Fibroblast of upper back skin (primary cell): ENCODE results near the gene TIMM22.

Source experiments
- DNase-seq: peaks from one replicate; pipeline ENCODE4 v3.0.0-alpha.2; 2013

The TIMM22 gene

GRCh38 chr17:1024076-1024475 is 27.1 kb downstream of the TIMM22 start:
- DNase-seq: no peak

DNA sequence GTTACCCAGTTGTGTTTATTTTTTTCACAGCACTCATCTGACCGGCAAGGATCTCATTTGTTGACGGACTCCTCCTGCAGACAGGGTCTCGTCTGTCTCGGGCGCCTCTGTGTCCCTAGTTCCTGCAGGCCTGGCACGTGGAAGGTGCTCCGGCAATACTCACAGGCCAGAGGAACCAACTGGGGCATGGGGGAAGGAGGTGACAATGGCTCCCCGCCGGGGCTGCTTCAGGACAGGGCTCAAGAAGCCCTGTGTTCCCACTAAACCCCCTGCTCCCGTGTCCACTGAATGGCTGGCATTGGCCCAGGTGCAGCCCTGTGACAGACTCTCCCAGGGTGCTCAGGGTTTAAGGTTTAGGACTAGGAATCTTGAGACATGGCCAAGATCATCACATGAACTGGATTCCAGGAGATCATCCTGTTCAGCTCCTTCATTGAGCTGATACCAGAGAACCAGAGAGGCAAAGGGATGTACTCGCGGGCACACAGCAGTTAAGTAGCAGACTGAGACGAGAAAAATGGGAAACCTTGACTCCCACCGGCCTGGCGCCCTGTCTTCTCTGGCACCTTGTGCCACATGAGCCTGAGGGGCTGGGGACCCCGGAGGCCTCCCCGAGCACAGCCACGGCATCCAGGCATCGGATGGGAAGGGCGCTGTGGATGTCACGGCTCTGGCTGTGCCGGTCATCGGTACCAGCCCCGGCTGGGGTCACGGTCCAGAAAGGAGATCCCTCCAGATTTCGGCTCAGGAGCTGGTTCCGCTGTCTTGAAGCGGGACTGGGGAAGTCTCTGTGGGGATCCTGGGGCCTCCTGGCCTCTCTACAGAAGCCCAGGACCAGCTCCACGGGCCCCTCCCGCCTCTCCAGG is 29.0 kb downstream of the TIMM22 start:
- DNase-seq: no peak

- DNase-seq: no peak
Observed at GRCh38 chr17:1026599-1026975, 29.7 kb downstream of the TIMM22 start.

DNA sequence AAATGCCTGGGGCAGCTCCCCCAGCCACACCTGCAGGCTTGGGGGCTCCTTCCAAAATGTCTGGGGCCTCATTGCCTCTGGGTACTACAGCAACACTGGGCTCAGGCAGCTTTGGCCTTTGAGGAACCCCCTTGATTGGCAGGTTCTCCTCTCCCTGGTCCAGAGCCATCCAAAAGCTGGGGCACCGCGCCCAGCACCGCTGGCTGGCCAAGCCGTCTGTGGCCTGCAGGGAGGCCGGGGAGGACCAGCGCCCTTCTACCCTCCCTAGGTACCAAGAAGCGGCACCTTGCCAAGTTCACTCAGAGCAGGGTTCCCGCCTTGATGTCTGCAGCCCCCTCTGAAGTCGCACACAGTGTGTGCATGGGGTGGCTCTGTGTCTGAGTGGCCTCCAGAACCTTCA is 30.1 kb downstream of the TIMM22 start:
- DNase-seq: no peak

DNA sequence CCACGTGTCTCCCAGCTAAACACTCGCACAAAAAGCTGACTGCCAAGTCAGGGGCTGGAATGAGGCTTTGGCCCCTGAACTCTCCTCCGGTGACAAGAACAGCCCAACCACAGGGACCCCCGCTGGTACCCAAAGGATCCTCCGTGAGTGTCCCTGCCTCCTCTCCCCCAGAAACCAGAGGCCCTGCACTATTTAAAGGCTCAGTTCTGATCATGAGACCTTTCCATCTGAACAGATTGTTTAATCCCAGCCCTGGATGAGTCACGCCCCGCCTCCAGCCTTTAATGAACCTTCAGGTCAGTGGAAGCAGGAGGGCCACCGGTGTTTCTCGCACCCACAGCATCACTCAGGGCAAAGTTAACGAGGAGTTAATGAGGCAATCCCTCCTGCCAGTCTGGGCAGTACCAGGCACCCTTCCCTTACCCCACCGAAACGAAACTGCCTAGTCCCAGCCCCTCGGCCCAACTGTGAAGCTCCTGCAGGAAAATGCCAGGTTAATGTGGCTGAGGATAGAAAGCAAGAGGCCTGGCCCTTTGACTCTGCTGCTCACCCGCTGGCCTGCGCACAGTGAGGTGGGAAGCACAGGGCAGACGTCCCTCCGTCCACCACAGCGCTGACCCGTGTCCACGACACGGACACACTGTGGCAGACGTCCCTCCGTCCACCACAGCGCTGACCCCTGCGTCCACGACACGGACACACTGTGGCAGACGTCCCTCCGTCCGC is 32.4 kb downstream of the TIMM22 start:
- peak; percentile 29 for DNase-seq

DNA sequence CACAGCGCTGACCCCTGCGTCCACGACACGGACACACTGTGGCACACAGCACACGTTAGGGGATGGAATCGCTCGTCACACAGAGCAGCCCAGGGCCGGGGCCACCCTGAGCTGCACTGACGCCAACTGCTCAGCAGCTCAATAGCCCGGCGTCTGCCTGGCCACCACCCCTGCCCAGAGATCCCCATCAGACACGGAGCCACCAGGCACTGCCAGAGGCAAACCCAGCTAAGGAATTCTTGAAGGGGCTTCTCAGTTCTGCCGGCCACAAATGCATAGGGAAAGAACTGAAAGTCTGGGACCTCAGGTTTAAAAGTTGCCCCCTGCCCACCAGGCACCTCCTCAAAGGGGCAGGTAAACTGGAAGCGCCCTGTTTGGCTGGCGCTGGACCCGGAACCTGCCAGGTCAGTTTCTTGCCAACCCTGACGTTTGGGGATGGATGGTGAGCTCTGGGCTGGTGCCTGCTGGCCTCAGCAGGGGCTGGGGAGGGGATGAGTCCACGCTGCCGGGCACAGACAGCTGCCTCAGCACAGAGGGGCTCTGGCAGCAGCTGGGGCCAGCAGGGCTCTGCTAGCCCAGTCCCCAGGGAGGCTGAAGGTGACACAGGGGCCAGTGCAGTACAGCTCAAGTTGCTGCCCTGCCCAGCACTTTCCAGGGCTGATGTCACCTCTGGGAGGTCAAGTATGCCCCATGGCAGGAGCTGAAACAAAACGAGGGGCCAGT is 33.2 kb downstream of the TIMM22 start:
- no peak for DNase-seq

- DNase-seq: no peak
Observed at GRCh38 chr17:1030684-1031532, 34.0 kb downstream of the TIMM22 start.

DNA sequence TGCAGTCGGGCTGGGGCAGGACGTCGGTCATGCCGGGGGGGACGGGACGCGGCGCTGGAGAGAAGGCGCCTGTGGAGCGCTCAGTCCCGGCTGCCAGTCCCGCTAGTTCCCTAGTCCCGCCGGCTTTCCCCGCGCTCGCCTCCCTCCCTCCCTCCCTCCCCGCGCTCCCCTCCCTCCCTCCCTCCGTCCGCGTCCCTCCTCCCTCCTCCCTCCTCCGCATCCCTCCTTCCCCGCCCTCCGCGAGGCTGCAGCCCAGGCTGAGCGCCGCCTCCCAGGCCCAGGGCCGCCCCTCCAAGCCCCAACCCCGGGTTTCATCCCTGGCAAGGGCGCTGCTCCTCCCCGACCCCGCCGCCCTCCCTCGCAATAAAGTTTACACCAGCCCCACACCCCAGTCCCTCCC is 34.8 kb downstream of the TIMM22 start:
- DNase-seq: peak; percentile 31

DNA sequence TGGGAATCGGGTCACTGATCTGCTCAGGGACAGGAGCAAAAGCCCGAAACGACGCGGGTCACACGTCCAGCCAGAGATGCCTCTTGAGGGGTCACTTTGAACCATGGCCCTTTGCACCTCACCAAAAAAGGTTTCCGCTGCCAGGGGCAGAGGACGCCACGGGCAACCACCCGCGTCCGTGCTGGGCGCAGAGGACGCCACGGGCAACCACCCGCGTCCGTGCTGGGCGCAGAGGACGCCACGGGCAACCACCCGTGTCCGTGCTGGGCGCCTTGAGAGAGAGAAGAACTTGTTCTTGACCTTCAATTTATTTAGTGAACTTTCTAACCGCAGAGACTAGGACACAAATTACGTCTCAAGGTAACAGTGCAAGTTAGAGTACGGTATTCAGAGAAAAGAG is 35.5 kb downstream of the TIMM22 start:
- DNase-seq: no peak

DNA sequence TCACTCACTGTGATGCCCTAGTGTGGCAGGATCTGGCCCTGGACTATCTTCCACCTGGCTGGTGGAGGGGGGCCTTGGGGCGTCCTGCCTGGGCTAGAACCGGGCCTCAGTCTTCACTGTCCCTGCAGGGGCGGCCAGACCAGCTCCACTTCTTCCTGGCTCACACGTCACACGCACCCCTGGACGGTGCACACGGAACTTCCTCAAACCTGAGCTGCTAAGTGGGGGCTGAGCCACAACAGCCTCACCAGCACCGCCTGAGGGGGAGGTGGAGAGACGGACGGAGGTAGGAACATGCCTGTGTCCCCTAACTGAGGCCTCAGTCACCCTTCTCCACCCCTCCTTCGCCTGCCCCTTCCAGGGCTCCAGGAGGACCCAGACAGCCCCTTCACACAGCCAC is 36.6 kb downstream of the TIMM22 start:
- no peak for DNase-seq

GRCh38 chr17:1034652-1035210 is 37.8 kb downstream of the TIMM22 start:
- no peak for DNase-seq

DNA sequence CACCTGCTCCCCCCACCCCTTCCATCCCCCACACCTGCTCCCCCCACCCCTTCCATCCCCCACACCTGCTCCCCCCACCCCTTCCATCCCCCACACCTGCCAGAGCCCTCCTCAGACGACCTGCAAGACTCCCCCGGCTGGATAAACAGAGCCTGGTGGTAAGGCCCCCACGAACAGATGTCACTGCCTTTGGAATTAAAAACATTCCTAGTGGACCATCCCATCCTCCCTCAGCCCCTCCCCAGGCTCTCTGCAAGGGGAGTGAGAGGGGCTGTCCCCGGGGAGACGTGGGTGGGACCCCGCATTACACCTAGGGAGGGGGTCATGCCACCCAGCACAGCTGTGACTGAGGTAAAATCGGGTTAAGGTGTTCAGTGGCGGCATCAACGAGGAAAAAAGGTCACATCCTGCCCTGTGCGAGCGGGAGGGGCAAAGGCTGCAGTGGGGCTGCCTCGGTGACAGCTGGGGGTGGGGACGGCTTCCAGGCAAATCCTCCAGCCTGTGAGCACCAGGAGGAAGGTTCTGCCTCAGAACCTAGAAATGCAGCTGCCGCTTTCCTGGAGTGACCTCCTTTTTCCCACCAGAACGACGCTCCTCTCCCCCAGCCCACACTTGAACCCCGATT is 38.7 kb downstream of the TIMM22 start:
- no peak for DNase-seq

- DNase-seq: no peak
Observed at GRCh38 chr17:1036171-1036844, 39.4 kb downstream of the TIMM22 start.

- DNase-seq: no peak
Observed at GRCh38 chr17:1036845-1037237, 39.9 kb downstream of the TIMM22 start.

DNA sequence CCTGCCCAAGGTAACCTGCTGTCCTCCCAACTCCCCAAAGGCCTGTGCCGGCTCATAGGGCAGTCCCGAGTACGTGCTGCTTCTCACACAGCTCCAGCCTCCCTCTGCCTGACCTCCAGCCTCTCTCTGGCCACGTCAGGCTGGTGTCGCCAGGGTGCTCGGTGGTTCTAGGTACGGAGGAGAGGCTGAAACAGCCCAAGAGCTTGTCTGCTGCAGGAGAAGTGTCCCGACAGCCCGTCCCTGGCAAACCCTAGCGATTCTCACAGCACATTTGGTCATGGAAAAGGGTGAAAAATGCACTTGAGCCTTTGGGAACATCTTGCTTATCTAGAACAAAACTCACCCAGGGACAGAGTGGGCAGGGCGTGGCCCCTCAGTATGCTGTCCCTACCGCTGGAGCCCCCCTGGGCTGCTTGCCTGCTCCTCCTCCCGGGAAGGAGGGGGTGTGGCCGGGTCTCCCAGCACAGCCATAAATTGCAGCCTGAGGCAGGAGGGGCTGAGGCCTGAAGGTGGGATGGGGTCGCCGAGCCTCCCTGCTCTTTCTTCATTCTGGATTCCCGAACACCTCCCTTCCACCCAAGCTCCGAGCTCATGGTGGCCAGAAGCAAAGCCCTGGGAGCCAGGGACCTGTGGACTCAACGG is 40.4 kb downstream of the TIMM22 start:
- DNase-seq: no peak

- no peak for DNase-seq
Observed at GRCh38 chr17:1038459-1039122, 41.7 kb downstream of the TIMM22 start.

- no peak for DNase-seq
Observed at GRCh38 chr17:1039123-1039507, 42.2 kb downstream of the TIMM22 start.

DNA sequence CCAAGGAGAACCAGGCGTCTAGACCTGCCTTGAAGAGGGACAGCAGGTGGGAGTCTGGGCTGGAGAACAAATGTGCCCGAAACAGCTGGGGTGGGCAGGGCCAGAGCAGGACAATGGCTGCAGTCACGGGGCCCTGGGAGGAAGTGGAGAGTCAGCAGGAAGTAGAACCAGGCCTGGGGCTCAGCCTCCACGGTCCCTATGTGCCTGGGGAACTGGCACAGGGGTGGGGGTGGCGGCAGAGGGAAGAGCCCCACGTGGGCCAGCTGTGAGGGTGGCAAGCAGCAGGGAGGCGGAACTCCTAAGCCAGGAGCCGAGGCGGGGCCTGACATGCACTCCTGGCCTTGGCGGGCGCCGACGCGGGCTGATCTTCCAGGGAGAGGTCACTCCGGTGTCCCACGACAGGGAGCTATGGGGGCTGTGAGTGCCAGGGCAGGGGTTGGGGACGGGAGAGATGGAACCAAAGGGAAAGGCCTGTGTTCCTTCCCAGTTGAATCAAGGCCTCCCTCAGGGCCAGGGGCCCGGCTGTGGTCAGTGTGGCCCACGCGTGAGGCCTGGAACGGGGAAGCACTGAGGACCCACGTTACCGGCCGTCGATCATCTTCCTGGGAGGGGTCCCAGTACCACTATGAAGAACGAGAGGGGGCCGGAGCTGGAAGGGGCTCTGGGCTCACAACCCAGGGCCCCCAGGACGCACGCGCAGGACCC is 42.7 kb downstream of the TIMM22 start:
- no peak for DNase-seq

- DNase-seq: peak; percentile 36
Observed at GRCh38 chr17:1040216-1040600, 43.3 kb downstream of the TIMM22 start.

GRCh38 chr17:1041746-1042145 is 44.8 kb downstream of the TIMM22 start:
- DNase-seq: no peak
